ENCODE measurements around the gene SVIL. TPM values are rescaled to one million over a fixed set of nuclear protein-coding genes. Genes with fewer than 3 reads are reported as not detected.
"Not testable (repeated sequence)": the region's sequence is repeated elsewhere in the genome, so short reads cannot be mapped to it uniquely, and the experiment has no call there.

The SVIL gene
- total RNA-seq, 1 donor from 2014 or later: 79.6 TPM

GRCh38 chr10:29649561-29650551 lies 15.1 kb upstream of the SVIL start:
- no peak for DNase-seq (ENCODE audit: low read depth in 2 of 2)

GRCh38 chr10:29648983-29649268 lies 14.2 kb upstream of the SVIL start:
- peak in 1 of 2 donors; percentile 37 for DNase-seq (ENCODE audit: low read depth in 2 of 2)

- DNase-seq (ENCODE audit: low read depth in 2 of 2): peak in 1 of 2 donors; percentile 46
Observed at GRCh38 chr10:29648114-29648982, 13.6 kb upstream of the SVIL start.

- DNase-seq (ENCODE audit: low read depth in 2 of 2): no peak
Observed at GRCh38 chr10:29647478-29647877, 12.7 kb upstream of the SVIL start.

GRCh38 chr10:29646960-29647461 lies 12.2 kb upstream of the SVIL start:
- no peak for DNase-seq (ENCODE audit: low read depth in 2 of 2)

GRCh38 chr10:29646238-29646902 lies 11.6 kb upstream of the SVIL start:
- peak in 1 of 2 donors; percentile 67 for DNase-seq (ENCODE audit: low read depth in 2 of 2)

- no peak for DNase-seq (ENCODE audit: low read depth in 2 of 2)
Observed at GRCh38 chr10:29643771-29644501, 9.2 kb upstream of the SVIL start.

- no peak for DNase-seq (ENCODE audit: low read depth in 2 of 2)
Observed at GRCh38 chr10:29642990-29643389, 8.2 kb upstream of the SVIL start.

- no peak for DNase-seq (ENCODE audit: low read depth in 2 of 2)
Observed at GRCh38 chr10:29637537-29637936, 2.8 kb upstream of the SVIL start.

GRCh38 chr10:29636178-29636577 lies 1.4 kb upstream of the SVIL start:
- peak; percentile 90 to 92 for DNase-seq (ENCODE audit: low read depth in 2 of 2)

GRCh38 chr10:29635711-29636144 lies 957 bp upstream of the SVIL start:
- peak in 1 of 2 donors; percentile 56 for DNase-seq (ENCODE audit: low read depth in 2 of 2)

GRCh38 chr10:29634105-29634504 lies 666 bp downstream of the SVIL start:
- peak; percentile 43 to 83 for DNase-seq (ENCODE audit: low read depth in 2 of 2)

- no peak for DNase-seq (ENCODE audit: low read depth in 2 of 2)
Observed at GRCh38 chr10:29631049-29631339, 3.8 kb downstream of the SVIL start.

- DNase-seq (ENCODE audit: low read depth in 2 of 2): no peak
Observed at GRCh38 chr10:29630205-29631048, 4.3 kb downstream of the SVIL start.

- DNase-seq (ENCODE audit: low read depth in 2 of 2): no peak
Observed at GRCh38 chr10:29628912-29629526, 5.8 kb downstream of the SVIL start.

GRCh38 chr10:29628311-29628710 lies 6.5 kb downstream of the SVIL start:
- DNase-seq (ENCODE audit: low read depth in 2 of 2): no peak

- DNase-seq (ENCODE audit: low read depth in 2 of 2): no peak
Observed at GRCh38 chr10:29627201-29628132, 7.3 kb downstream of the SVIL start.

- DNase-seq (ENCODE audit: low read depth in 2 of 2): not testable (repeated sequence)
Observed at GRCh38 chr10:29624357-29624756, 10.4 kb downstream of the SVIL start.

- DNase-seq (ENCODE audit: low read depth in 2 of 2): no peak
Observed at GRCh38 chr10:29623797-29624196, 11.0 kb downstream of the SVIL start.
